AG09309 (cell line): ENCODE data around the gene IGFALS.

Experiments
- DNase-seq: peaks from one replicate; pipeline ENCODE4 v3.0.0-alpha.2; 2010; ENCODE audit warnings: low read depth
- H3K4me3 ChIP-seq: 2 replicates; pipeline ENCODE4 v1.5.1; 2011; ENCODE audit warnings: mild to moderate bottlenecking, low read depth, low read length, moderate library complexity; ENCODE audit not compliant: control insufficient read depth
- CTCF ChIP-seq: IDR thresholded peaks from 2 replicates; pipeline ENCODE4 v1.5.1; 2011; ENCODE audit warnings: mild to moderate bottlenecking, low read depth, low read length, inconsistent platforms; ENCODE audit not compliant: insufficient read depth, control insufficient read depth; ENCODE audit errors: missing control alignments

The IGFALS gene

GRCh38 chr16:1828645-1829410 is 35.3 kb upstream of the IGFALS start:
- no peak for TF ChIP-seq CTCF
- no peak for DNase-seq
- H3K4me3 ChIP-seq: no peak overlapping the region

GRCh38 chr16:1826691-1827573 is 33.4 kb upstream of the IGFALS start, which contains the start of the genes FAHD1 and HAGH:
Gene FAHD1, plus strand, starts transcription at chr16:1827206. Its CDS starts 33 bp downstream, at chr16:1827239.
Gene HAGH, minus strand, starts transcription at chr16:1826825. Its CDS starts 38 bp downstream, at chr16:1826787.
- DNase-seq: peak; percentile 86
- H3K4me3 ChIP-seq: peak within 1 kb of the TSS; percentile 78
- TF ChIP-seq CTCF: no peak

GRCh38 chr16:1825864-1826690 is 32.6 kb upstream of the IGFALS start:
- no peak for DNase-seq
- H3K4me3 ChIP-seq: peak overlapping the region; percentile 35
- no peak for TF ChIP-seq CTCF

- peak overlapping the region; percentile 35 for H3K4me3 ChIP-seq
- no peak for DNase-seq
- TF ChIP-seq CTCF: no peak
Measured at GRCh38 chr16:1825381-1825863, 31.9 kb upstream of the IGFALS start.

GRCh38 chr16:1823821-1824220 is 30.3 kb upstream of the IGFALS start:
- no peak overlapping the region for H3K4me3 ChIP-seq
- peak; percentile 24 for TF ChIP-seq CTCF
- DNase-seq: no peak

GRCh38 chr16:1822801-1823200 is 29.3 kb upstream of the IGFALS start:
- DNase-seq: no peak
- no peak for TF ChIP-seq CTCF
- H3K4me3 ChIP-seq: no peak overlapping the region
